ENCODE results near the gene SIRPA. TPM values are rescaled to one million over a fixed set of nuclear protein-coding genes. Genes with fewer than 3 reads are reported as not detected.

SIRPA gene
- polyA plus RNA-seq, 6 donors from 2014 or later: 0.24 to 0.44 (median 0.26) TPM; not detected in 2

DNA sequence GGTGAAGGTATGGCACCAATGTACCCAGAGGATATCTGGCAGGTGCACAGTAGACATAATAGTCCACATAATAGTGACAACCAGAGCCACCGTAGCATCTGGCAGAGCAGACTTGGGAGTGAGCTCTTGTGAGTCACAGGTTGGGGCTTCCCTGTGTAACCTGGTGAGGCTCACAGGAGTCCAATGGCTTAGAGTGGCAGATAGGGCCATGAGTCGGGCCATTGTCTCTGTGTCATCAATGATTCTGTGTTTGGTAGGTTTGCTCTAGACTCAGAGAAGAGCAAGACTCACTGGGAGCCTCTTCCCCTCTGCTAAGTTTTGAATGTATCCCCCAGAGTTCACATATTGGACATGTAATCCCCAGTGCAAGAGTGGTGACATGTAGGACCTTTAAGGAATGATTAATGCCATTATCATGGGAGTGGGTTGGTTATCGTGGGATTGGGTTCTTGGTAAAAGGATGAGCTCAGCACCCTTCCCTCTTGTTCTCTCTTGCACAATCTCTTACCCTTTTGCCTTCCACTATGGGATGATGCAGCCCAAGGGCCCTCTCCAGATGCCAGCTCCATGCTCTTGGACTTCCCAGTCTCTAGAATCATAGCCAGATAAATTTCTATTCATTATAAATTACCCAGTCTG, 22.6 kb upstream of the SIRPA start:
- Mint-ChIP-seq H3K4me3 (no peak overlapping the region), H3K36me3 (no peaks in the 10 kb centered on the region), H3K9me3 (peaks cover 0 to 3% (median 0%) of the 10 kb centered on the region in 7 donors), H3K27ac (peak overlapping the region in 5 of 6 donors; percentile 38 to 97 (median 88)), H3K27me3 (peaks cover 0 to 31% (median 13%) of the 10 kb centered on the region in 3 donors), H3K4me1 (peaks cover 40 to 54% (median 51%) of the 10 kb centered on the region in 3 donors)
- no peak for ATAC-seq (ENCODE audit: low read depth in 2 of 2)
- no peak for DNase-seq

GRCh38 chr20:1874450-1875182, 20.6 kb upstream of the SIRPA start:
- H3K4me1 Mint-ChIP-seq: peaks cover 35 to 43% (median 37%) of the 10 kb centered on the region in 3 donors
- H3K9me3 Mint-ChIP-seq: peaks cover 0 to 3% (median 0%) of the 10 kb centered on the region in 7 donors
- ATAC-seq (ENCODE audit: low read depth in 2 of 2) (no peak), DNase-seq (no peak)
- H3K27me3 Mint-ChIP-seq: peaks cover 0 to 21% (median 18%) of the 10 kb centered on the region in 3 donors
- H3K36me3 Mint-ChIP-seq: no peaks in the 10 kb centered on the region
- H3K27ac Mint-ChIP-seq: peak overlapping the region in 2 of 6 donors; percentile 52 to 71
- H3K4me3 Mint-ChIP-seq: no peak overlapping the region

- no peak for DNase-seq
- H3K4me3 Mint-ChIP-seq: no peak overlapping the region
- peaks cover 34 to 41% (median 34%) of the 10 kb centered on the region in 3 donors for H3K4me1 Mint-ChIP-seq
- H3K36me3 Mint-ChIP-seq: no peaks in the 10 kb centered on the region
- ATAC-seq (ENCODE audit: low read depth in 2 of 2): no peak
- H3K27ac Mint-ChIP-seq: peak overlapping the region in 2 of 6 donors; percentile 5 to 23
- H3K27me3 Mint-ChIP-seq: peaks cover 0 to 21% (median 18%) of the 10 kb centered on the region in 3 donors
- H3K9me3 Mint-ChIP-seq: peaks cover 0 to 3% (median 0%) of the 10 kb centered on the region in 7 donors
These were observed 20.0 kb upstream of the SIRPA start for GRCh38 chr20:1875183-1875554.

DNA sequence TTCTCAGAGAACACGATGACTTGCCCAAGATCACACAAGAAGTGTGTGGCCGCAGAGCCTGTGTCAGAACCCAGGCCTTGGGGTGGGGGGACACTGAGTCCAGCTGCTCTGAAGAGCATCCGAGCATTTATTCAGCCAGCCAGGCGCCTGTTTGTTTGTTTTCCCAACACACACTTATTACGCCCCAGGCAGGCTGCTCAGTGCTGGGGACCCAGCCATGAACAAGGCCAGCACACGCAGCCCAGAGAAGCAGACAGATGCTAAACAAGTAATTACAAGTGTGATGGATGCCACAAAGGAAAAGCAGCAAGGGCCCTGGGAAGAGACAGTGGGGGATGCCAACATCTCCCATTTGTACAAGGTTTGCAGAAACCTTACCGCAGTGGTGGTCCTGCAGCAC, 19.4 kb upstream of the SIRPA start:
- Mint-ChIP-seq H3K9me3 (peaks cover 0 to 3% (median 0%) of the 10 kb centered on the region in 7 donors), H3K27ac (no peak overlapping the region), H3K4me3 (no peak overlapping the region), H3K27me3 (peaks cover 0 to 21% (median 18%) of the 10 kb centered on the region in 3 donors), H3K4me1 (peaks cover 34 to 41% (median 35%) of the 10 kb centered on the region in 3 donors), H3K36me3 (no peaks in the 10 kb centered on the region)
- no peak for DNase-seq
- no peak for ATAC-seq (ENCODE audit: low read depth in 2 of 2)

GRCh38 chr20:1876217-1876921, 18.8 kb upstream of the SIRPA start:
- H3K4me1 Mint-ChIP-seq: peaks cover 31 to 36% (median 35%) of the 10 kb centered on the region in 3 donors
- no peak overlapping the region for H3K27ac Mint-ChIP-seq
- no peaks in the 10 kb centered on the region for H3K36me3 Mint-ChIP-seq
- no peak for ATAC-seq (ENCODE audit: low read depth in 2 of 2)
- peaks cover 0 to 3% (median 0%) of the 10 kb centered on the region in 7 donors for H3K9me3 Mint-ChIP-seq
- H3K4me3 Mint-ChIP-seq: no peak overlapping the region
- no peak for DNase-seq
- peaks cover 0 to 21% (median 18%) of the 10 kb centered on the region in 3 donors for H3K27me3 Mint-ChIP-seq

GRCh38 chr20:1876975-1877608, 18.1 kb upstream of the SIRPA start:
- ATAC-seq (ENCODE audit: low read depth in 2 of 2) (peak in 1 of 2 donors; percentile 31), DNase-seq (no peak)
- Mint-ChIP-seq H3K9me3 (peaks cover 0 to 3% (median under 1%) of the 10 kb centered on the region in 7 donors), H3K4me1 (peaks cover 32 to 38% (median 35%) of the 10 kb centered on the region in 3 donors), H3K27me3 (peaks cover 0 to 21% (median 18%) of the 10 kb centered on the region in 3 donors), H3K4me3 (no peak overlapping the region), H3K27ac (no peak overlapping the region), H3K36me3 (peaks cover 0 to 3% of the 10 kb centered on the region in 2 donors)

DNA sequence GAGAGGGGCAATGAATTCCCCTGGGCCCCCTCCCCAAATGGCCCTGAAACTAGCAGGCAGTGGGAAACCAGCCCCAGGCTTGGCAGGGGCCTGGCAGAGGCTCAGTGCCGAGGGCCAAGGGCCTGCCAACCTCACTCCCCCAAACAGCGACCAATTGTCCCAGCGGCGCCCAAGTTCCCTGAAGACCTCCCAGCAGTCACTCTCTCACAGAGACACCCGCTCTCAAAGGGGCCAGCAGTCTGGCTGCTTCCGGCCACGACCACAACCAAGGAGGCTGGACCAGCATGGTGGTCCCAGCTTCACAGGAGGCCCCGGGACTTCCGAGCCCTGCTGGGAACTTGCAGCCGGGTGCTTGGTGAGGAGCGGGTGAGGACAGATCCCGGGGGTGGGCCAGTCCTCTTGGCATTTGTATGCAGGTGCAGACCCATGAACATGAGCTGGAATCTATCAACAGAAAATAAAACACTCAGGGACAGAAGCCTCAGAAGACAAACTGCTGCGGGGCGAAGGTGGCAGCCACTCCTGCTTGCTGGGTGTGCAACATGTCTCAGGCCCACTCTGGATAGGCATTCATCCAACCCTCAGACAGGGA, 17.5 kb upstream of the SIRPA start:
- peaks cover 35 to 43% (median 36%) of the 10 kb centered on the region in 3 donors for H3K4me1 Mint-ChIP-seq
- peaks cover 0 to 5% (median 3%) of the 10 kb centered on the region in 7 donors for H3K9me3 Mint-ChIP-seq
- DNase-seq (no peak), ATAC-seq (ENCODE audit: low read depth in 2 of 2) (no peak)
- H3K27ac Mint-ChIP-seq: no peak overlapping the region
- H3K27me3 Mint-ChIP-seq: peaks cover 0 to 21% (median 18%) of the 10 kb centered on the region in 3 donors
- H3K4me3 Mint-ChIP-seq: no peak overlapping the region
- peaks cover 0 to 8% of the 10 kb centered on the region in 2 donors for H3K36me3 Mint-ChIP-seq

- H3K36me3 Mint-ChIP-seq: peaks cover 0 to 8% of the 10 kb centered on the region in 2 donors
- no peak for ATAC-seq (ENCODE audit: low read depth in 2 of 2)
These were observed 15.8 kb upstream of the SIRPA start for GRCh38 chr20:1879369-1879768.

DNA sequence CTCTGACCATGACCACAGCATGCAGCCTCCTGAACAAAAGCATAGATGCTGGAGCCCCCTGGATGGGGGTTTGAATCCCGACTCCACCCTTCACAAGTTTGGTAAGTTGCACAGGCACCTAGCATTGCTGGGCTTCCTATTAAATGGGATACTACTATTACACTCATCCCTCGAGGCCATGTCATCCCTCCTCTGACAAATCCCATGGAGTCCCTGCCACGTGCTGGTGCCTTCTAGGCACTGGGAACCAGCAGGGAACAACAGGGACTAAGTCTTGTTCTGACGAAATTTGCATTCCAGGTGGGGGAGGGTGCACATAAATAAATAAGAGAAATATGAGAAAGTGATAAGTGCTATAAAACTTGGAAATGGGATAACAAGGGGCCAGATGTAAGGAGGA, 15.3 kb upstream of the SIRPA start:
- peaks cover 0 to 8% of the 10 kb centered on the region in 2 donors for H3K36me3 Mint-ChIP-seq
- H3K27me3 Mint-ChIP-seq: peaks cover 0 to 22% (median 10%) of the 10 kb centered on the region in 3 donors
- H3K9me3 Mint-ChIP-seq: peaks cover 0 to 9% (median 3%) of the 10 kb centered on the region in 7 donors
- no peak for DNase-seq
- H3K4me3 Mint-ChIP-seq: no peak overlapping the region
- ATAC-seq (ENCODE audit: low read depth in 2 of 2): no peak
- peak overlapping the region in 1 of 6 donors; percentile 18 for H3K27ac Mint-ChIP-seq
- peaks cover 49 to 54% (median 53%) of the 10 kb centered on the region in 3 donors for H3K4me1 Mint-ChIP-seq

More at GRCh38 chr20:1879369-1879768, 15.8 kb upstream of the SIRPA start:
- no peak for DNase-seq
- Mint-ChIP-seq H3K4me3 (no peak overlapping the region), H3K27me3 (peaks cover 0 to 25% (median 14%) of the 10 kb centered on the region in 3 donors), H3K27ac (peak overlapping the region in 3 of 6 donors; percentile 52 to 68 (median 52)), H3K4me1 (peaks cover 51 to 54% (median 51%) of the 10 kb centered on the region in 3 donors), H3K9me3 (peaks cover 0 to 9% (median 3%) of the 10 kb centered on the region in 7 donors)

DNA sequence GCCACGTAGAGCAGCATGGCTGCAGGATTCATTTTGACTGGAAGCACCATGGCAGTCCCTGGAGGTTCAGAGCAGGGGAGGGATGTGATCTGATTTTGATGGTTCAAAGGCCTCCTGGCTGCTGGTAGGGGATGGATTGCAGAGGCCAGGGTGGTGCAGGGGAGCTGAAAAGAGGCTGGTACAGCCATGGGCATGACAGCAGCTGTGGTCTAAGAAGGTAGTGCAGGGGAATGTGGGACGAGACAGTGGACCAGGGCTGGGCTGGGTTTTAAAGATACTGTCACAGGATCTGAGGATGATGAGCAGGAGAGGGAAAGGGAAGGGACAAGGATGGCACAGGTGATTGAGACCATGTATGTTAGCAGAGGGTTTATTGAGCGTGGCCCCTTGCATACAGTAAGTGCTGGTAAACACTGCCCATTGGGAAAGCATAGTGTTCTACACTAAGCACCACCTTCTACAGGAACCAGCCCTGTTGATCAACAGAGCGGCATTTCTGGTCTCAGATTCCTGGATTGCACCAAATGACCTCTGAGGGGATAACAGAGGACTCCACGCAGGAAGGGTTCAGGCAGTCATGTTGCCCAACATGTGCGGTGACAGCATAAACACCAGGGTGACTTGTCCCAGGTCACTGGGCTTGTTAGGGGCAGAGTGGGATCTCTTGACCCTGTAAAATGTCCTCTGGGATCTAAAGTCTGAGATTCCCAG, 14.5 kb upstream of the SIRPA start:
- H3K9me3 Mint-ChIP-seq: peaks cover 0 to 9% (median 3%) of the 10 kb centered on the region in 7 donors
- H3K4me3 Mint-ChIP-seq: peak overlapping the region in 1 of 8 donors; percentile 62
- H3K27ac Mint-ChIP-seq: peak overlapping the region in 2 of 6 donors; percentile 18 to 66
- peaks cover 0 to 15% (median 4%) of the 10 kb centered on the region in 3 donors for H3K27me3 Mint-ChIP-seq
- H3K4me1 Mint-ChIP-seq: peaks cover 41 to 53% (median 47%) of the 10 kb centered on the region in 3 donors
- ATAC-seq (ENCODE audit: low read depth in 2 of 2) (no peak), DNase-seq (no peak)
- H3K36me3 Mint-ChIP-seq: peaks cover 0 to 8% of the 10 kb centered on the region in 2 donors

DNA sequence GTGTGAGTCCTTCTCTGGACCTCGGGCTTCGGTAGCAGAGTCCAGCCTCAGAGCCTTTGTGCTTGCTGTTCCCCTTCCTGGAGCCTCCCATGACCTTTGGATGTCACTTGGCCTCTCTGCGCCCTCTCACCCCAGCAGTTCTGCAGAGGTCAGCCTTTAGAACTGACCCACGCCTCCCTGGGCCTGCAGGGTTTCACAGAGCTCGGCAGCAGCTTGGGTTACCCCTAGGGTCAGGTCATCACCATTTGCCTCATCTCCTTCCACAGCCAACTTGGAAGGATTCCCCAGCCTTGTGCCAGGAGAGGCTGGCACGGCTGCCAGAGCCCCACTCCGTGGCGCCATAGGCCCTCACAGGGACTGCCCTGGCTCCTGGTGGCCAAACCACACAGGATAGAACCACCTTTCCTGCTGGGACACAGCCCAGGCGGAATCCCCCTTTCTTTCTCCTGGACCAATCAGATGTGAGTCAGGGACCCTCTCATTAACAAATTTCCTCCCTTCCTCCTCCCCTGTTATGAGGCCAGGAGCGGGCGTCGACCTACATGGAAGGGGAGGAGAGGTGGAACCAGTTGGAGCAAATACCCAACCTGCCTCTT, 13.9 kb upstream of the SIRPA start:
- Mint-ChIP-seq H3K27me3 (peaks cover 0 to 19% (median 8%) of the 10 kb centered on the region in 3 donors), H3K36me3 (peaks cover 4 to 8% of the 10 kb centered on the region in 2 donors), H3K9me3 (peaks cover 0 to 11% (median 3%) of the 10 kb centered on the region in 7 donors), H3K4me1 (peaks cover 41 to 53% (median 47%) of the 10 kb centered on the region in 3 donors), H3K4me3 (peak overlapping the region in 2 of 8 donors; percentile 42 to 70), H3K27ac (peak overlapping the region in 1 of 6 donors; percentile 71)
- DNase-seq (no peak), ATAC-seq (ENCODE audit: low read depth in 2 of 2) (no peak)
